ENCODE results near the gene FUT1.

Gene FUT1

GRCh38 chr19:48746110-48746509, 6.3 kb downstream of the FUT1 start:
- DNase-seq = no peak
- in situ Hi-C loops (cut with MboI; ENCODE audit: low pct_unique_long_range_greater_than_20kb, low sequenced_read_pairs) = no loop called here

GRCh38 chr19:48745208-48745995, 7.0 kb downstream of the FUT1 start:
- DNase-seq = peak; percentile 55
- in situ Hi-C loops (cut with MboI; ENCODE audit: low pct_unique_long_range_greater_than_20kb, low sequenced_read_pairs) = no loop called here

- DNase-seq = no peak
- in situ Hi-C loops (cut with MboI; ENCODE audit: low pct_unique_long_range_greater_than_20kb, low sequenced_read_pairs) = no loop called here
Measured at GRCh38 chr19:48742096-48742495, 10.3 kb downstream of the FUT1 start.

GRCh38 chr19:48741129-48741999, 11.1 kb downstream of the FUT1 start:
- in situ Hi-C loops (cut with MboI; ENCODE audit: low pct_unique_long_range_greater_than_20kb, low sequenced_read_pairs) = no loop called here
- peak; percentile 33 for DNase-seq

- in situ Hi-C loops (cut with MboI; ENCODE audit: low pct_unique_long_range_greater_than_20kb, low sequenced_read_pairs) = no loop called here
- no peak for DNase-seq
Measured at GRCh38 chr19:48740164-48740972, 12.1 kb downstream of the FUT1 start, which contains the start of gene RASIP1. TSS of gene RASIP1 (minus strand) at chr19:48740610. CDS start at chr19:48740282, 328 bp downstream.

GRCh38 chr19:48739404-48740163, 12.9 kb downstream of the FUT1 start:
- no peak for DNase-seq
- in situ Hi-C loops (cut with MboI; ENCODE audit: low pct_unique_long_range_greater_than_20kb, low sequenced_read_pairs) = no loop called here

GRCh38 chr19:48738557-48739403, 13.7 kb downstream of the FUT1 start:
- peak; percentile 87 for DNase-seq
- in situ Hi-C loops (cut with MboI; ENCODE audit: low pct_unique_long_range_greater_than_20kb, low sequenced_read_pairs) = no loop called here

GRCh38 chr19:48737360-48737998, 15.0 kb downstream of the FUT1 start:
- in situ Hi-C loops (cut with MboI; ENCODE audit: low pct_unique_long_range_greater_than_20kb, low sequenced_read_pairs) = no loop called here
- no peak for DNase-seq

GRCh38 chr19:48735031-48735615, 17.3 kb downstream of the FUT1 start:
- DNase-seq = no peak
- in situ Hi-C loops (cut with MboI; ENCODE audit: low pct_unique_long_range_greater_than_20kb, low sequenced_read_pairs) = no loop called here

- in situ Hi-C loops (cut with MboI; ENCODE audit: low pct_unique_long_range_greater_than_20kb, low sequenced_read_pairs) = no loop called here
- no peak for DNase-seq
Measured at GRCh38 chr19:48734625-48735024, 17.8 kb downstream of the FUT1 start.

GRCh38 chr19:48731452-48731851, 21.0 kb downstream of the FUT1 start:
- DNase-seq = no peak
- in situ Hi-C loops (cut with MboI; ENCODE audit: low pct_unique_long_range_greater_than_20kb, low sequenced_read_pairs) = no loop called here

GRCh38 chr19:48728911-48729664, 23.4 kb downstream of the FUT1 start:
- in situ Hi-C loops (cut with MboI; ENCODE audit: low pct_unique_long_range_greater_than_20kb, low sequenced_read_pairs) = no loop called here
- DNase-seq = no peak

- in situ Hi-C loops (cut with MboI; ENCODE audit: low pct_unique_long_range_greater_than_20kb, low sequenced_read_pairs) = no loop called here
- peak; percentile 60 for DNase-seq
Measured at GRCh38 chr19:48726556-48726955, 25.9 kb downstream of the FUT1 start.

GRCh38 chr19:48724796-48725753, 27.4 kb downstream of the FUT1 start:
- in situ Hi-C loops (cut with MboI; ENCODE audit: low pct_unique_long_range_greater_than_20kb, low sequenced_read_pairs) = no loop called here
- DNase-seq = peak; percentile 94

GRCh38 chr19:48722196-48722708, 30.2 kb downstream of the FUT1 start:
- in situ Hi-C loops (cut with MboI; ENCODE audit: low pct_unique_long_range_greater_than_20kb, low sequenced_read_pairs) = no loop called here
- DNase-seq = no peak

Measured in KBM-7 (cell line).